LNCAP (cell line): ENCODE results near the gene KLHL26.

ENCODE experiments used
- CTCF ChIP-seq: fragments of 450-650 bp; IDR thresholded peaks from 2 replicates; pipeline ENCODE4 v1.5.1; 2017; ENCODE audit warnings: mild to moderate bottlenecking

KLHL26 gene

GRCh38 chr19:18669524-18669817 lies 32.6 kb downstream of the KLHL26 start:
- TF ChIP-seq CTCF: no peak

GRCh38 chr19:18669883-18670282 lies 33.1 kb downstream of the KLHL26 start:
- TF ChIP-seq CTCF: no peak

DNA sequence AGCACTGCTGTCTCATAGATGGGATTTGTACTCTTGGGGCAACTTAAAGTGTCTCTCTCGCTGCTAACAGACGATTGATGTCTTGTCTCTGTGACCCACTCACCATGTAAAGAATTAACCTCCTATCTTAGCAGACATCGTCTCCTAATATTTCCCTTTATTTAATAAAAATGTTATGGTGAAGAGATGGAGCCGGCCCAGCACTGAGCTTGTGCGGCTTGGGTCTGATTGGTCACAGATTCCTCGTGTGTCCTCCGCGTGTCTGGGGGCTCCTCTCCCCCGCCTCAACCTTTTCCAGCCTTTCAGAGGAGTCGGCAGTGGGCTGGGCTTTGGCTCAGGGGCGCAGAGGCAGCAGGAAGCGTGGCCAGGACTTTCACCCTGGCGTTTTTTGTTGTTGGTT lies 33.5 kb downstream of the KLHL26 start:
- no peak for TF ChIP-seq CTCF

DNA sequence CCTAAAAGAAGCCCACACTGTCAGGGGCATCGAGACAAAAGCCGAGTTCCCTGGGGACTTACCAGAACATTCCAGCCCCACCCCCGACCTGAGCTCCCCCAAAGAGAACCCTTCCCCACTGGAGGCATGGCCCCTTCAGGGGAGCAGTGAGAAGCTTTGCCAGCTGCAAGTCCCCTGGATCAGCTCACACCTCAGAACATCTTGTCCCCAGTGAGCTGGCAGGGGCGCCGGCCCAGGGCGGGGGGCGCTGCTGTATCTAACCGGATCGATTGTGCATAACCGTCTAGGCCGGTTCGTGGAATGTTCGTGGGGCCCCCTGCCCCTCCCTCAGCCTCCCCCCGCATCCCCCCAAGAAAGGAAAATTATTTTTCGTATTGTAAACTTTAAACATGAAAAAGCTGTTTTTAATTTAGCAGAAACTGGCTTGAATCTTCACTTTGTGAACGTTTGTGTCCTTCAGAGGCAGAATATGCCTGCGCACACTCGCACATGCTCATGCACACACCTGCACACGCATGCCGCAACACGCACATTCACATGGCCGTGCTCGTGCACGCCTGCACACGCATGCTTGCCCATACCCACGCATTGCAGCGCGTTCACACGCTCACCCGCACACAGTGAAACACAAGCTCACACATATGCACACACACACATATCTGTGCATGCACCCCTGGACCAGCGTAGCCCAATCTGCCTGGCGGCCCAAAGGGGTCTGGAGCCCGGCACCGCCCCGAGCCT lies 34.6 kb downstream of the KLHL26 start:
- TF ChIP-seq CTCF: no peak

DNA sequence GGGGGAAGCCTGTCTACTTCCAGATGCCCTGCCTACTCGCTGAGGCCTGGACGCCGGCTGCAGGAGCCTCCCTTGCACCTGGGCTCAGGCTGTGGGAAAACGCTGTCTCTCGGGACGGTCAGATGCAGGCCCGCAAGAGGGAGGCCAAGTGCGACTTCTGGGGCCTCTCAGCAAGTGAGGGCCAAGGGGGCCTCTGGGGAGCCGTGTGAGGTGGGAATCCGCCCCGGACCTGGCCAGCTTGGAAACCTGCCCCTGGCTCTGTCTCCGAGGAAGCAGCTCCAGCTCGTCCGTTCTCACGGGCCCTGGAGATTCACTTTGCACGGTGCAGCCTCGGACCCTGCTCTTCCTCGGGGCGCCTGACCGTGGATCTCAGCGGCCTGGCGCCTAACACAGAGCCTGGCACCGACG lies 35.2 kb downstream of the KLHL26 start:
- TF ChIP-seq CTCF: no peak

GRCh38 chr19:18672606-18673337 lies 35.9 kb downstream of the KLHL26 start:
- peak; percentile 17; the same call in 1 of the 2 replicates for TF ChIP-seq CTCF

- TF ChIP-seq CTCF: no peak
Observed at GRCh38 chr19:18674616-18675015, 37.8 kb downstream of the KLHL26 start.
